GM21723 (cell line): ENCODE measurements around the gene MAP3K6.

Experiments used
- ATAC-seq: cut with Tn5 transposase; IDR thresholded peaks from one replicate; pipeline ENCODE4 v1.9.1; 2021; ENCODE audit warnings: mild to moderate bottlenecking, moderate library complexity; ENCODE audit not compliant: unreplicated experiment

Gene MAP3K6

DNA sequence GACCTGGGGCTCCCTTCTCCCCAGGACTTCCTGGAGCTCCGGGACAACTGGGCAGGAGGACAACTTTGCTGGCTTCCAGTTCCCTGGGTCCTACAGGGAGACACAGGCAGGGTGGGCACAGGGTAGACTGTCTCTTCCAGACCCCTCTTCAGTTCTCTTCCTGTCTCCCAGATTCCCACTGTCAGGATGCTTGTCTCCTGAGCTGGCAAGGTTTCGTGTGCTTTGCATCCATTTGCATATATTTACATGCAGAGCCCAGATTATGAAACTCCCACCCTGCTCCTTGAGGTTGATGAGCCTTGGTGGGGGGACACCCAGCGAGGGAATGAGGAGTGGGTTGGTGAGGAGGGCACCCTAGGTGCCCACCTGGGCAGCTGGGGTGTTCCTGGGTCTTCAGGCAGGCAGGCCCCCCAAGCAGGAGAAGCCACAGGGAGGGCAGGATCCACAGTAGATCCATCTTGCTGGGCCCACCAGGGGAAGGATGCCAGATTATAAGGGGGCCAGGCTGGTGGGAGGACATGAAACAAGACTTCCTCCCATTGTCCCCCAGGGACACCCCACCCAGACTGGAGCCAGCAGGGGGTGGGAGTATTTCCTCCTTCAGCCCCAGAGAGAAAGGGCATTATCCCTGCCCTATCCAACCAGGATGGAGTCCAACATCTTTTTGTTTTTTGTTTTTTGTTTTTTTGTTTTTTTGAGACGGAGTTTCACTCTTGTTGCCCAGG is 7.8 kb upstream of the MAP3K6 start, which contains the start of gene FCN3:
TSS of gene FCN3 (minus strand) at position 463 of the 725 bp plus-strand sequence. CDS start at position 457, 6 bp downstream.
- ATAC-seq = no peak

DNA sequence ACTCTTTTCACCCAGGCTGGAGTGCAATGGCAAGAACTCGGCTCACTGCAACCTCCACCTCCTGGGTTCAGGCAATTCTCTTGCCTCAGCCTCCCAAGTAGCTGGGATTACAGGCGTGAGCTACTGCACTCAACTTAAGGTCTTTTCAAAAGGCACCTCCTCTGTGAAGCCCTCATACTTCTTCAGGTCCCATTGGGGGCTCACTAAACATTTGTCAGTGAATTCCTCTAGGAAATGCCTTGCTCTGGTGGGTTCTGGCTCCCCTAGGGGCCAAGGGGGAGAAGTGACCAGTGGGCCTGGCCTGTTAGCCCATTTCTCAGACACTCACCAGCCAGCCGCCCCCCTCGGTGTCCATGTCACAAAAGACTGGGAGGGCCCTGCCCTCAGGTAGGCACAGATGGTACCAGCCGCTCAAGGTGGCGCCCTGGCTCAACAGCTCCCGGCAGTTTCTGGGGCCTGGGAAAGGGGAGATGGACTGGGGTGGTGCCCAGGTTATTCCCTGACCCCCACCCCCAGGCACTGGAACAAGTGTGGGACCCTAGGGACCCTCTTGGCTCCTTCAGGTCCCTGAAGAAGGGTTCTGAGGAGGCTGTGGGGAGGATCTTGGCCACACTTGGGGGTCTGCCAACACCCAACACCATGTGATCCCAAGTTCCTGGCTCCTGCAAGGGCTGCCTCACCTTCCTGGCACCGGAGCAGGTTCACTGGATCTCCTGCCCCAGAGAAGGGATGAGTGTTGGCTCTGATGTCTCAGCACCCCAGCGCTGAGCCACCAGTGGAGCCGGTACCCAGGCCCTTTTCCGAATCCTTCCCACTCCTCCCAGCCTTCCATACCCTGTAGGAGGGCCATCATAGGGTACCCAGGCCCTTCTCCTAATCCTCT is 6.3 kb upstream of the MAP3K6 start:
- ATAC-seq = no peak

DNA sequence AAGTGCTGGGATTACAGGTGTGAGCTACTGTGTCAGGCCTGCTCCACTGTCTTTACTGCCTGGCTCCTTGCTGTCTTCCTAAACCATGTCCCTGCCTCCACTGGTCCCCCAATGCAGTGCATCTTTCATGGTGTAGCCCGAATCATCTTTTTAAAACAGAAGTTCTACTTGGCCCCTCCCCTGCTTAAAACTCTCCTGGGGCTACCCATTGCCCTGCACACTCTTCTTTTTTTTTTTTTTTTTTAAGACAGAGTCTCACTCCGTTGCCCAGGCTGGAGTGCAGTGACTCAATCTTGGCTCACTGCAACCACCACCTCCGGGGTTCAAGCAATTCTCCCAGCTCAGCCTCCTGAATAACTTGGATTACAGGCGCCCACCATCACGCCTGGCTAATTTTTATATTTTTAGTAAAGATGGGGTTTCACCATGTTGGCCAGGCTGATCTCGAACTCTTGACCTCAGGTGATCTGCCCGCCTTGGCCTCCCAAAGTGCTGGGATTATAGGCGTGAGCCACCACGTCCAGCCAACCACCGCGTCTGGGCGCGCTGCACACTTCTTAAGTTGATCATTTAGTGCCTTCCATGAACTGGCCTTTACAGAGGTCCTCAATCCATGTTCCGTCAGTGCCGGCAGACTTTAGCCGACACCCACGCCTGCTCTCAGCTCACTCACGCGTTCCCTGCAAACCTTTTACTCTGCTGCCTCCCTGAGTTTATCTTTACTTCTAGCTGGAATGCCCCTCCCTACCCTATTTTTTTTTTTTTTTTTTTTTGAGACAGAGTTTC is 5.5 kb upstream of the MAP3K6 start:
- ATAC-seq = no peak

DNA sequence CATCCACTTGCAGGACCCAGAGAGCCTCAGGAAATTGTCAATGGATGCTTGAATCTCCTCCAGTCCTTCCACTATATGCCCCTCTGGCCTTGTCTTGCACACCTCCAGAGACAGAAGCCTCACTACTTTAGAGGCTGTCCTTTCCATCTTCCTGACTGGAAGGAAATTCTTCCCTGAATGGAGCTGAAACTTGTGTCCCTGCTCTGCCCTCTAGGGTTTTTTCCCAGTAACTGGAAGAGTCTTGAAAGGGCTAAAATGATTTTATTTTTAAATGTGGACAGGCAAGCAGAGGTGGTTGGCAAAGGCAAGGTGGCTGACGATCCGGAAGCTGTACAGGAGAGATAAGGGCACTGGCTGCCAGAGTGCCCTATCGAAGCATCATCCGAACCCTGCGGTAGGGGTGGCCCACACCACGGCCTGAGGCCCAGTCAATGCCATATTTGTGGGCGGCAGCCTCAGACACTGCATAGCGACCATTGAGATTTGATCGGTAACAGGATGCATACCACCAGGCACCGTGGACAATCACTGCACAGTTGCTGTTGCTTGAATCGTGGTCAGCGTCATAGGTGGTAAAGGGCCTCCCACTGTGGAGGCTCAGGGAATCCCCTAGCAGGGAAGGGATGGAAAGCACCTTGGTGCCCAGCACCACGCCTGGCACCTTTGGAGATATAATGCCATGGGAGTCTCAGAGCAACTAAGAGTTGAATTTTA is 2.3 kb upstream of the MAP3K6 start:
- ATAC-seq = no peak

DNA sequence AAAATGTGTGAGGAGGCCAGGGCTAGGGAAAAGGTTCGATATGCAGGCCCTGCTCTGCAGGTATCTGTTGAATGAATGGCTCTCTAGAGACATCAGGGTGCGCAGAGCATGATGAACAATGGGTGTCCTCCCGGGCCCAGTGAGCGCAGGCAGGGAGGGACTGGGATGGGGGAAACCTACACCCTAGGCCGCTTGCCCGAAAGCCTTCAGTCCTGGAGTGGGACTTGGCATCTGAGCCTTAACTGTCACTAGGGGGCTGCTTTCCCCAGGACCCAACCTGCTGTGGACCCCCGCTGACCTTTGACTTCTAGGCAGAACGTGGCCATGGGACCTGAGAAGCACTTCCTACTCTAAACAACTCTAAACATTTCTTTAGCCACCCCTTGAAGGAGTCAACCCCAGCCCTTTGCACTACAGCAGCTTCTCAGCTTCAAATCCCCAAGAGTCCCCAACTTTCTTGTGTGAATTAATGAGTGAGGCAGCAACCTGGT is 444 bp upstream of the MAP3K6 start:
- no peak for ATAC-seq

DNA sequence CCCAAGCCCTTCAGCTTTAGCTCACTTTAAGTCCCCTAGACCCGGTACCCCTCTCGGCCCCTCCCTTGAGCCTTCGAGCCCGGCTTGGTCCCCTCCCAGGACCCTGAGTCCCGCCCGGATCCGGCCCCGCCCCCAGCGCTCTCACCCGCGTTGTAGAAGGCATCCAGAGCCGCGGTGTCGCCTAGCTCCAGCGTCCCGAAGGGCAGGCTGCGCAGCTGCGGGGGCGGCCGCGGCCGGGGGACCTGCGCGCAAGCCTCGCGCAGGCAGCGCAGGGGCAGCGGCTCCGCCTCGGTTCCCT is 699 bp downstream of the MAP3K6 start:
- peak; percentile 43 for ATAC-seq

DNA sequence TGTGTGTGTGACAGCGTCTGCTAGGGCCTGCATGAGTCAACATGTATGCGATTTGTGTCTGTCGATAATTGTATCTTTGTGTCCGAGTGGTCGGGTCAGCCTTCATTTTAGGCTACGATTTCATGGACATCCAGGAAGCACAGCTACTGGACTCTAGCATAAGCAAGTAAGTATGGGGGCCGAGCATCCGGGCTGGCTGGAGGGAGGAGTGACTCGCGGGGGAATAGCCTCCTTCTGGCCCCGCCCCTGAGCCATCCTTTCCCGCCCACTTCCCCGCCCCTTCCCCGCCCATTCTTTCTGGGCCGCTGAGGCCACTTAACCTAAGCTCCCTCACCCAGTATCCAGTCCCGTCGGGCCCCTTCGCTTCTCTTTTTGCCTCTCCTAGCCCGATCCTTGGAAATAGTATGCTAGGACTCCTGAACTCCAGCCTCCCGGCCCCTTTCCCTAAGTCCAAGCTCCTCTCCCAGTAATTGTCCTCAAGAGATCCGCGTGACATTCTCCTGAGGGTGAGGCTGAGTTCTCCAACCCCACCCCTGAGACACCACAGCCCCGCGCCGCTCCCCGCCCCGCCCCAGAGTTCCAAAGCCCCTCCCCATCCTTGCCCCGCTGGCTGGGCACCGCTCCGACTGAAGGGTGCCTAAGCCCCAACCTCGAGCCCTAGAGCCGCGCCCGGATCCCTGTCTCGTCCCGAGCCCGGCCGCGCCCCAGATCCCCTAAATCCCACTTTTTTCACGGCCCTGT is 1.2 kb downstream of the MAP3K6 start:
- peak; percentile 42 for ATAC-seq

DNA sequence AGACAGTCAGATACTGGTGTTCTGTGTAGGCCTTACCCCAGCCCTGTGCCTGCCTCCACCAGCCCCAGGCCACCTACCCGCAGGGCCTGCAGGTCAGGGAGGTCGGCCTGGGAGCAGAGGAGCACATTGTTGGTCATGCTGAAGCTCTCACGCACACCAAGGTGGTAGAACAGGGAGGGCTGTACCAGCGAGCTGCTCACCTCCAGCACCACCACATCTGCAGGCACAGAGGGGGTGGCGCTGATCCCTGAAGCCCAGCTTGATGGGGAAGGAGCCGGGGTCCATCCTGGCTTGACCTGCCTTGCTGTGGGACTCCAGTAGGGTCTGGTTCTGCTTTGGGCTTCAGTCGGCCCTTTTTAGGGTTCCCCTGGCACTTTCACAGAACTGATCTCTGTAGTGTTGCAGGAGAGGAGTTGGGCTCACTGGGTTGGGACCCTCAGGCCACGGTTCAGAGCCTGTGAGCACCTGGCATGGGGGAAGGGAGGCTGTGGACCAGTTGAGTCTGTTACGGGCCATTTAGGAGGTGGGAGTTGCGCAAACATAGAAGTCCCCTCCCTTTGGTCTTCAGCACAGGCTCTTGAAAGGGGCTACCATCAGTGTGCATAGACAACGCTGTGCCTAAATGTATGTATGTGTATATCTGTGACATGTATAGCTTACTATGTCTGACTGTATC is 1.9 kb downstream of the MAP3K6 start:
- ATAC-seq = no peak

DNA sequence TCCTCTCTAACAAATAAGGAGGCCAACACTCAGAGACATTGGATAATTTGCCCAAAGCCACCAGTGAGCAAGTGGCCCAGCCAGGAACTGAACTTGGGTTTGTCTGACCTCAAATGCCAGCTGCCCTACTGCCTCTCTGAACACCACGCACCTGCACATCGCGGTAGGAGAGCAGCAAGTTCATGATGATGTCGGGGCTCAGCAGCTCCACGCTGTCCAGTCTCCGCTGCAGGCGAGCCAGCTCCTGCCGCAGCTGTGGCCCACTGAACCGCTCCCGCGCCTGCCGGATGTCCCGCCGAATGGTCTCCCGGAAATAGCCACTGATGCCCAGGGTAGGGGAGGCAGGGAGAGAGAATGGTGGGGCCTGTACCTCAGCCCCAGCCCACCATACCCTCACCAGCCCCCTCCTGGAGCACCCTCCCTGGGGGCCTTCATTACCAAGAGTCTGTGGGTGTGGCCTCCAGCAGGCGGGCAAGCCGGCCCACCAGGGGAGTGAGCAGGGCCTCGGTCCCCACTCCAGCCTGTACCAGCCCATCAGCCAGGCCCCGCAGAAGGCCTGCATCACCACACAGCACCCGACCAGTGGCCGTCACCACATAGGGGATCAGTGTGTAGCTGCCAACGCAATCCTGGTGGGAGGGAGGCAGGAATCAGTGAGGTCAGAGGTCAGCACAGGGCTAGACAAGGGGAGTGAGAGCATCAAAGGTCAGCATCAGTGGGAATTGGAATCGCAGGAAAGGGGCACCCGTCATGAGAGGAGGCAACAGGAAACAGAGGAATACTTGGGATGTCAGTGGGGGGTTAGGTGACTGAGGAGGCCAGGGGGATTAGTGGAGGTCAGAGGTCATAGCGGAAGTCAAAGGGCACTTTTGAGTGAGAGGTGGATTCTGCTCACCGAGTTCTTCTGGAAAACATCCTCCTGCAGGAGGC is 2.7 kb downstream of the MAP3K6 start:
- ATAC-seq = no peak

DNA sequence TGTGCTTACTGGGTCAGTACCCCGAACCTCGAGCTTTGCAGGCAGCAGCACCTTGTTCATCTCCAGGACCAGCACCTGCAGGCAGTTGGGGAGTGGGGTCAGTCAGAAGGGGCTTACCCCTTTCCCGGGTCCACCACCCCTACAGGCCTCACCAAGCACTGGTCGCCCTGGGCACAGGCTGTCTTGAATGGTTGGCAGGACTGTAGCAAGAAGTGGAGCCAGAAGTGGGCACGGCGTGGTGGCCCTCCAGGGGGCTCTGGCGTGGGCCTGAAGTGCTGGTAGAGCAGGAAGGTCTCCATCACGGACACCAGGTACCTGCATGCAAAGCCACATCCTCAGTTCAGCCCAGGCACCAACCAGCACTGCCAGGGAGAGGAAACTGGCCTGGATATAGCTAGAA is 5.2 kb downstream of the MAP3K6 start:
- no peak for ATAC-seq

DNA sequence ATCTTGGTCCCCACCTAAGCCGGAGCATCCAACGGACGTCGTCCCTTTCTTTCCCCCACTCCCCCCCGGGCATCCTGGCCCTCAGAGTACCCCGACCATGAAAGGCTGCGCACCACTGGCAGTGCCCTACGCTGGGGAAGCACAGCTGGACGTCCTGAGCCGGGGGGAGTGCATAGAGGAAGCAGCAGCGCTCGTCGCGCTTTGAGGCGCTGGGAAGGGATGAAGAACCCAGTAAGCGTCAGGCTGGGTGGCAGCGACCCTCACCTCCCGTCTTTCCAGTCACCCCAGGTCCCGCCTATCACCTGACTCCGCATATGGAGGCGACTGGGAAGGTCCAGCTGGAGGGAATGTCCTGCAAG is 5.7 kb downstream of the MAP3K6 start:
- ATAC-seq = no peak

DNA sequence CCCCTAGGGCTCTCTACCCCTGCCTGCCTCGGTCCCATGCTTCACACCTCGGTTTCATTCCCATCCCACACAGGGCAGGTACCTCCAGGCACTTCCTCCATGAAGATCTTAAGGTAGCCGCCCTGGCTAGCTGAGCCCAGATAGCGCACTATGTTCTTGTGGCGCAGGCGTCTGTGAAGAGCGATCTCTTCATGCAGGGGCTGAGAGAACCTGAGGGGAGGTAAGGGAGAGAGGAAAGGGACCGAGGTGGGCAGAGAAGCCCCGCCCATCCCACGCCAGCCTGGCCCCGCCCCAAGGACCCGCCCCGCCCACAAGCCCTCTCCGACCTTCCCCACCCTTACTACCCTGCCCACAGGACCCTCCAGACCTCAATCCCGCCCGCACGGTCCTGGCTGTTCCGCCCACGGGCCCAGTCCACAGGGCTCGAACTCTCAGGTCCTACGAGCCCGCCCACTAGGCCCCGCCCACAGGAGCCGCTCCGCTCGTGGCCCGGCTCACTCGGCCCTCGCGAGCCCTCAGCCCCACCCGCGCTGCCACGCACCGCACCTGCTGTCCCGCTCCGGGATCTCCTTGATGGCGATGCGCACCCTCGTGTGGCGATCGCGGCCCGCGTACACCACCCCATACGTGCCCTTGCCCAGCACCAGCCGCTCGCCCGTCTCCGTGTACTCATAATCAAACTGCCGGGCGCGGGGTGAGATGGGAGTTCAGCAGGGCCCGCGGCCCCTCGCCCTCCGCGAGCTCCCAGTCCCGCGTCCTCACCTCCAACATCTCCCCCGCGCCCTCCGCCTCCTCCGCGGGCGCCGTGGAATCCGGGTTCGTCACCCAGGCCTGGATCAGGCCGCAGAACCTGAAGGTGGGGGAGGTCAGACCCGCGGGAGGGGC is 6.4 kb downstream of the MAP3K6 start:
- ATAC-seq = no peak

DNA sequence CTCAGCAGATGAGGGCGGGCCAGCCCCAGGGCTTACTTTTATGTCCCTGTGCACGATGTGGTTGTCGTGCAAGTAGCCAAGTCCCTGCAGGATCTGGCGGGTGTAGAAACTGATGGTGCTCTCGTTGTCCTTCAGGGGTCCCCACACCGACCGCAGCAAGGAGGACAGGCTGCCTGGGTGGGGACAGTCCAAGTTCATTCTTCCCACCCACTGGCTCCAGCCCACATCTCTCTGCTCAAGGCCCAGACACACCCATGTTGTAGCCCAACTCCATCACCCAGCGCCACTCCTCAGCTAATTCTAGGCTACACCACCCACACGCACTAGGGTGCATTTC is 7.0 kb downstream of the MAP3K6 start:
- ATAC-seq = no peak

DNA sequence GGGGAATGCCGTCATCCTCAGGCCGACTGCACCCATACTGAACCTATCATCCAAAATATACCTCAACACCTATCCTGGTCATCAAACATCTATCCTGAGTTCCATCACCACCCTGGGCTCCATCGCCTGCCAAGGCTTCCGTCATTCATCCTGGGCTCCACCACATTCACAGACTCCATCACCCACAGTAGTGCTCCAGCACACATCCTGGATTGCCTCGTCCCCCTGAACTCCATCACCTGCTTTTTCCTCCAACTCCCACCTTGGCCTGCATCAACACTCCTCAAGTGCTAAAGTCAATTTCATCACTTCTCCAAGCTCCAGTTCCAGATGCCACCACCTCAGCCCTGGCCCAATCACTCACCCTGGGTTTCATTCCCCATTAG is 7.8 kb downstream of the MAP3K6 start:
- ATAC-seq = no peak

DNA sequence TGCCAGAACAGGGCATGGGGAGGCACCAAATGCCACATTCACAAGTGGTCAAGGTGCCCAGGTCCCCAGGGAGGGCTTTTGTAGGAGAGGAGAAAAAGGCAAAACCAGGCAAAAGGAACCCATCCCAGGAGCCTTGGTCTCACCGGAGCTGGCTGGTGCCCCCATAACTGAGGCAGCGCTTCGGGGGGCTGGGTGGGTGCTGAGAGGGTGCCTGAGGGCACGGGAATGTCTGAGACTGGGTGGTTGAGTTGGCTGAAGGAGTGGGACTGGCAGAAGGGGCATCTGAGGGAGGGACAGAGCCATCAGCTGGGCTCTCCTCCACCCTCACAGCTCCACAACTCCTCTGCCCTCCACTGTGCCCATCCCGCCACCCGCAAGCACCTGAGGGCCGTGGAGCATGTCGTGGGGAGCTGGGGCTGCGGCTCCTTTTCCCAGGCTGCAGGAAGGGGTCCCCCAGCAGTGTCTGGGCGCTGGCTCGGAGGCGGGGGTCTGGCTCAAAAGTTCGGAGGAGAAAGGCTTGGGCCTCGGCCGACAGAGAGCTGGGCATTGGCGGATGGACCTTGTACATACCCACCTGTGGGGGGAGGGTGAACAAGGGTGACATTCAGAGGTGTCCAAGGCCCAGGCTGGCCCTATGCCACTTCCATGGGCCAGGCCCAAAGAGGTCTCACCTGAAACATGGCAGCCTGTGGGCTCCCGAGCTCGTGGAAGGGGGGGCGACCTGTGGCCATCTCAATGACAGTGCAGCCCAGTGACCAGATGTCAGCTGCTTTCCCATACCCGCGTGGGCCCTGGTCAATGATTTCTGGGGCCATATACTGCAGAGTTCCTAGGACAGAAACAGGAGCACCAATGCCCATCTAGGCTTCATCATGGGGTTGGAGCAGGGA is 8.5 kb downstream of the MAP3K6 start:
- no peak for ATAC-seq

DNA sequence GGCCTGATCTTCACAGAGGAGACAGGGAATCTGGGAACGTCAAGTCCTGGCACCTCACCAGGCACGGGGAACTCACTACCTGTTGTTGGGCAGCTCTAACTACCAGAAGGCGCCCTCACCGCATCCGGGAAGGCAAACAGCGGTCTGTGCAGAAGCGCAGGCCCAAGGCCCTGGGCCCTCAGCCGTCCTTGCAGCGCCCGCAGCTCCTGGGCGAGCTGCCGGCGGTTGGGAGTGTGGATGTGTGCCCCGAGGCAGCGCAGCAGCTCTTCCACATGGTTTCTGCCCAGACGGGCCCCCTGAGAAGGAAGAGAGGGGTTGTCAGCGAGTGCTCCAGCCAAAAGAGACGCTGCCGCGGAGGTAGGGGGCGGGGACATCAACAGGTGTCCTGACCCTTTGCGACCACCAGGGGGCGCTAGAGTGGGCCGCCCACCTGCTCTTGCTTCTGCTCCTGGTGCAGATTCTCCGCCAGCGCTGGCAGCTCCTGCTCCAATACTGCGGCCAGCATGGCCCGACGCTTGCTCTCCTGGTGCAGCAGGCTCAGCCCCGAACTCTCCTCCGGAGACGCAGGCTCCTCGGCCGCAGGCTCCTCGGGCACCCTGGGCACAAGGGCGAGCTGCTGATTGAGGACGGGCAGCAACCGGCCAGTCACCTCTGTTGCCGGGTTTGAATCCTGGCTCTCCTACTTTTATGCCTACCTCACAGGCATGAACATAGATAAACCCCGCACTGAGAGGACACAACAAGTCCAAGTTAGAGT is 9.3 kb downstream of the MAP3K6 start:
- ATAC-seq = peak; percentile 59
